Stimulated activated CD8-positive, alpha-beta memory T cell treated with anti-CD3 and anti-CD28 coated beads, Interleukin-15, amount 100 ng/mL, for 1 hour (primary cell): ENCODE results near the gene TEX264.
A peak's percentile ranks its signal among the peaks of the same experiment; 100 is the strongest.

Experiments
- DNase-seq: peaks from one replicate; pipeline ENCODE4 v3.0.0-alpha.2; 2020; ENCODE audit warnings: low read depth

The TEX264 gene

DNA sequence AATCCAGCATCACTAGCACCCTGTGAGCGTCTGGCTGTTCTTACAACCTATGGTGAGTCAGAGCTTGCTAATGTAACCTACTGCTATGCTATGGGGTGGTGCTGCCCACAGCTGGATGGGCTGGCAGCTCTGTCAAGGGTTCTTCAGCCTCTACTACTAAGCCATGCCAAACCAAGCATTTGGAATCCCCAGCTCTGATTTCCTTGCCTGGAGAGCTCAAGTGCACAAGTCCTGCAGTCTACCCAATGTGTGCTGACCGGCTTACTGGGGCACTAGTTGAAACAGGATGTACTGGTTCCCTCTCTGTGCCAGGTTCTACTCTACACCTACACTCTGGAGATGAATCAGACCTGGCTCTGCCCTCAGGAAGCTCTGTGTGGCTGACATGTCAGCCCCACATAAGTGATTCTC, 4.2 kb downstream of the TEX264 start:
- no peak for DNase-seq

DNA sequence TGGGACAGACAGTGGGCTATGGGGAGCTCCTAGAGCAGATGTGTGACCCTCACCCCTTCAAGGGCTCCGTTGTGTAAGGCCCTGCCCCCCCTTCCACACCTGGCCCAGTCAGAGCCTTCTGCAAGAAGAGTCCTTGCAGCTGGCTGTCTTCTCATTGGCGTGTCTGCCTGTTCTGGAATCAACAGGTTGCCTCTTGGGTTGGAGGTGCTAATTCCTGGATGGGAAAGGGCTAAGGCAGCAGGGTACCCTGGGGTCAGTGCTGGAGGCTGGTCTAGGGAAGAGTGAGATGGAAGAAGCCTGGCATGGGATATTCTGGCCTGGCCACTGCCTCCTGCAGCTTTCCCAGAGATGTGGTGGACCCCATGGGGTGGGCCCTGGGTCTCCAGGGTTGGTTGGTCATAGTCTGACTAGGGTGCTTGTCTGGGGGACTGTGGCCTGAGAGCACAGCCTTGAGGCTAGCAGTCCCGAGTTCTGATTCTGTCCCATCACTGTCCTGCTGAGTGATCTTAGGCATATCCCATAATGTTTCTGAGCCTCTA, 5.1 kb downstream of the TEX264 start:
- no peak for DNase-seq

- DNase-seq = no peak
Measured at GRCh38 chr3:51677358-51677757, 6.3 kb downstream of the TEX264 start.

DNA sequence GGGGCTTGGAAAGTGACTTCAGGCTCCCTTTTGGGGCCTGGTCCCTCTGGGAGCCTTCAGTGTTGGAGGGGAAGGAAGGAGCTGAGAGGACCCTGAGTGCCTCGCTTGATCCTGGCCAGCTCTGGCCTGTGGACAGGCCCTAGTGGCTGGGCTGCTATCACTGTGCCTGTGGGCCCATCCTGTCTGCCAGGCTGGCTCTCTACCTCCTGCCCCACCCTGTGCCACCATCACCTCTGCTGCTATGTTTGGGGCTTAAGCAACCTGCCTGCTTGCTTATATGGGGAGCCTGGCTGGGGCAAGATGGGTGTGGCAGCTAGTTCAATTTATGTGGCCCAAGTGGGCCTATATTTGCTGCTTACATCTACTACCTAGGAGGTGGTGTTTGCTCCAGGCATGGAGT, 7.1 kb downstream of the TEX264 start:
- no peak for DNase-seq

DNA sequence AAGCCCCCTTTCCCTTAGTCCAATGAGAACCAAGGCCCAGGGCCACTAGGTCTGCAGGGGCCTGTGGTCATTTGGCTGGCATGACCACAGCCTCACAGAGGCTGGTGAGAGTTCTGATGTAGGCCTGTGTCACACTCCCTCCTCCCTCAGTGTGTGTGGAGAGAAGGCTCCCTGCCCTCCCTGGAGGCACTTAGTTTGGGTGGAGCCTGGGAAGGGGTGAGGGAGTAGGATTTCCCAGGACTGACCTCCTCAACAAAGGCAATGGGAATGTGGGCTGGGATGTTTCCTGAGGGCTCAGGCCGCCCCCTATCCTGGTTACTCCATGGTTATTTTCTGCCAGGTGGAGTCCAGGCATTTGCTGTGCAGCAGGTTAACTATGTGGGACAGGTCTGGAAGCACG, 7.6 kb downstream of the TEX264 start:
- DNase-seq = no peak

- DNase-seq = no peak
Measured at GRCh38 chr3:51679318-51679717, 8.3 kb downstream of the TEX264 start.

GRCh38 chr3:51679777-51680176, 8.7 kb downstream of the TEX264 start:
- DNase-seq = no peak

DNA sequence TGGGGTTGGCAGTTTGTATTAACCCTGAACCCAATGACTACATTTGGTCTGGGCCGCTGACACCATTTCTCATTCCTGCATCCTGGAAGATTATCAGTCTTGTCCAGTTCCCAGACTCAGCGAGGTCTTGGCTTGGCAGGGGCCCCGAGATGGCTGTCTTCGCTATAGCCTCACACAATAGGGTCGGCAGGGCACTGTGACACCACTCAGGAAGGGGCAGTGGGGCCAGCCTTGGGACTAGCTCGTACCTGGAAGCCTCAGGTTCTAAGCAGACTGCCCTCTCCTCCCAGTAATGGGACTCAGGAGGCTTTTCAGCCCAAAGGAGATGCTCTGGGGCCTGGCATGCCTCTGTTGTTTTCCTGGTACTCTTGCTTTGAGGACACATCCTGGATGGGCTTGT, 9.1 kb downstream of the TEX264 start:
- DNase-seq = no peak

GRCh38 chr3:51680663-51681230, 9.7 kb downstream of the TEX264 start:
- DNase-seq = no peak

DNA sequence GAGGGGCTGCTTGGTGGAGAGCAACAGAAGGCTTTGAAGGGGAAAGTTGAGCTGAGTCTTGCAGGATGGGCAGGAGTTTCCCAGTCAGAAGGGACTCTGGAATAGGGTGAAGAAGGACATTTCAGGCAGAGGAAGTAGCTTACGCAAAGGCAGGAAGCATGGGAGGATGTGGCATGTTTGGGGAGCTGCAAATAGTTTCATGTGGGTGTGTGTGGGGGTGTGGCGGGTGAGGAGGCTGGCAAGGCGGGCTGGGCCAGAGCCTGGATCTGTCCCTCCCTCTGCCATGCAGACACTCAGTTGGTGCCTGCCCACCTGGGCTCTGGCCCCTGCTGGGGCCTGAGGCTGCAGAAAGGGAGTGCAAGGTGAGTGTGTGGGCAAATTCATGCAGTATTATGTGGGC, 10.4 kb downstream of the TEX264 start:
- no peak for DNase-seq

GRCh38 chr3:51682079-51682478, 11.0 kb downstream of the TEX264 start:
- DNase-seq = peak; percentile 52

DNA sequence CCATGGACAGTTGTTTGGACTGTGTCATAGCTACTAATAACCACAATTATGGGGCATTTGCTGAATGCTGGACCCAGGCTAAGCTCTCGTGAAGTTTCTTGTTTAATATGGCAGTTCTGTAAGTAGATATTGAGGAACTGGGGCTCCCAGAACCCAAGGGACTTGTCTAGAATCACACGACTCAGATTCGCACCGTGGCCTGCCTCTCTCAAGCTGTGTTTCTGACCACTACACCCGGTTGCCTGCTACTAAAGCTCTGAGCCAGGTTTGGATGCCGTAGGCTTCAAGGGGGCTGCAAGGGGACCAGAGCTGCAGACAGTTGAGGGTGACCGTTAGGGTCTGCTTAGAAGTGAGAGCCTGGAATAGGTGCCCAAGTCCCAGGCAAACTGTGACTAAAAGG, 11.5 kb downstream of the TEX264 start:
- DNase-seq = no peak

- no peak for DNase-seq
Measured at GRCh38 chr3:51683566-51683965, 12.5 kb downstream of the TEX264 start.

DNA sequence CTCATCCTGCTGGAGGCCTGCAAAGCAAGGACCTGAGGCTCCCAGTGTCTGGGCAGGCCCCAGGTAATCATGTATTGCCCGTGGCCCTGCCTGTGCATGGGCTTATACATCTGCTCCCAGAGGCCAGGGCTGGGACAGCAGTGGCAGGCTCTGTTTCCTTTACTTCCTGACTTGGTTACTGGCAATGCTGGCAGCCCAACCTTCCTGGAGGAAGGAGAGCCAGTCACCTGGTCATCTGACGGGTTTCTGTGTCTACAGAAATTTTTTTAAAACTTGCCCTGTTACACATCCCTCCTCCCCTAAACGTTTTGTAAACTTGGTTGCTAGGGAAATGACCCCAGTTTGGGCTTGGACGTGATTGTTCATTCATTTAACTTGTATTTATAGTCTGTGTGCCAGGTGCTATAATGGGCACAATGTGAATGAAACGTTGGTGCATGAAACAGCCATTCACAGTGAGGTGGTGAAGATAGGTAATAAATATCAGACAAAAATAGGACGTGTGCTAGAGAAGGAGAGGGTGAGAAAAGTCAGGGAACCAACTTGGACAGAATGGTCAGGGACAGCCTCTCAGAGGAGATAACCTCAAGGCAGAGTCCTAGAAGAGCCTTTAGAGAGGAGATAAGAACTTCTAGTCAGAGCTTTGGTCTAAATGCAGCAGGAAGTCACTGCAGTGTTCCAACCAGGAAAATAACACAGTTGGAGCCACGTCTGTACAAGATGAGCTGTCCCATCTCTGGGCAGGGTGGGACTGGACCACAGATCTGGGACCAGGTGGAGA, 14.1 kb downstream of the TEX264 start:
- DNase-seq = no peak

- DNase-seq = no peak
Measured at GRCh38 chr3:51686056-51686455, 15.0 kb downstream of the TEX264 start.

DNA sequence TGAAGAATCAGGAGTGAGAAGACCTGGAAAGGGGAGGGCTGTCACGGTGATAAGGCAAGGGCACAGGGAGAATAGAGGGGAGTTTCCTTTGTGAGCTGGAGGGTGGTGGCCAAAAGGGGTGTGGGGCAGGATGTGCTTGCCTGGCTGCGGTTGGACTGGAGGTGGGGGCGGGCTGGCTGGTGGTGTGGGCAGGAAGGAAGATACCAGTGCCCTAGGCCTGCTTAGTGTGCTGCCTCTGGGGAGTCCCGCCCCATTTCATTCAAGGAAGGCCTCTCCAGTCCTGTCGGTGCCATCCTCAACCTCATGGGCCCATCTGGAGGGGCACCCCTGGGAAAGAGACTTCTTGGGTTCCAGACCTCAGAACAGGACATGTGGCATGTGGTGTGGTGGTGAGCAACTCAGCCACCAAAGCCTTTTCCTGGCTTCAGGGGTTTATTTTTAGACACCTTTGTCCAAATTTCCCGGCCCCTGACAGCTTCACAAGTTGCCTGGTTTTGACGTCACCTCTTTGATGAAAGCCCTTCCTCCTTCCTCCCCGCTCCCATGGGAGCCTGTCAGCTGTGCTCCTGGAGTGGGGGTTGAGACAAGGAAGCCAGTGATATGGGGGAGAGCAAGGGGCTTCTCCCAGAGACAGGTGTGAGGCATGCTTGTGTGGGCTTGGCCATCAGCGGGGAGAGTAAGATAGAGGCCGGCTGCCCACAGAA, 15.6 kb downstream of the TEX264 start:
- peak; percentile 66 for DNase-seq

DNA sequence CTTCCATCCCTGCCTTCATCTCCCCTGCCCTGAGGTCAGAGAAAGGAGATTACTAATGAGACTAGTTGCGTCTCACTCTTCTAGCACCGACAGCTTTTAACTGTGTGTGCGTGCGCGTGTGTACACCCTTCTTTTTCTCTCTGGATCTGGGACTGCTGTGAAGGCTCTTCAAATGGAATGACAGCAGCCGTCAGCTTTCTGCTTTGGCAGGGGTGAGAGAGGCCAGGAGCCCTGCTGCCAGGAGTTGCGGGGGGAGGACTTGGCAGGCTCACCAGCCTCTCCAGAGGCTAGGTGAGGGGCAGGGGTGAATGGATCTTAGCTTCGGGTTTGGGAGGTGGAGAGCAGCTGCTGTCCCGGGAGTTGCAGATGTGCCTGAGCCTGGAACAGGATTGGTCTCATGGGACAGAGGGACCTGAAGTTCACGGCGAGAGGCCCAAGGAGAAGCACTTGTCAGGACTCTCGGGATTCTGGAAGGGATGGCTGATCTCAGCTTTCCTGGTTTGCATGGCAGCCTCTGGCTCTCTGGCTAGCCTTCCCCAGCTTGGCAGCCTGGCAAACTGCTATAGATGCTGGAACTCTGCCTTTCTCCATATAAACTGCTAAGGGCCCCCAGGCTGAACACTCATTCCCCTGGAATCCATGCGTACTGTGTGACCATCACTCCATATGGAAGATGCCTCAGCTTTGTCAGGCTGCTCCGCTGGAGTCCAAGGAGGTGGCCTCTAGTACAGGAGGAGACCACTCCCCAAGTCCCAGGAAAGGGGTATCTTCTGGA, 16.6 kb downstream of the TEX264 start:
- no peak for DNase-seq

DNA sequence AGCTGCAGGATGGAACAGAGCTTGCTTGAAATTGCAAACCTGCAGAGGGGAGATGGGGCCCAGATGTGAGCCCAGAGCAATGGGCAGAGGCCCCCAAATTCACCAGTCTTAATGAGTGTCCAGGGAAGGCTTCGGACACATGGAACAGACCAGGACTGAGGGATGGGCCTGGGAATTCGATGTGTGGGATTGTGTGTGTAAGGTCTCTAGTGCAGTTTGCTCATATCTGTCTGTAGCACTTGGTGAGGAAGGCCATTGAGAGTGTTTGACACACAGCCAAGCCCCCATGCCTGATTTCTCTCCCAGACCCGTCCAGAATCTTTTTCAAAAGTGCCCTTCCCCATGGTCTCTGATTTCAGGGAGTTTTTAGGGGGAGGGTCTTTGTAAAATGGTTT, 17.2 kb downstream of the TEX264 start:
- no peak for DNase-seq

GRCh38 chr3:51691021-51691420, 20.0 kb downstream of the TEX264 start:
- no peak for DNase-seq

GRCh38 chr3:51691949-51692348, 20.9 kb downstream of the TEX264 start:
- DNase-seq = no peak

DNA sequence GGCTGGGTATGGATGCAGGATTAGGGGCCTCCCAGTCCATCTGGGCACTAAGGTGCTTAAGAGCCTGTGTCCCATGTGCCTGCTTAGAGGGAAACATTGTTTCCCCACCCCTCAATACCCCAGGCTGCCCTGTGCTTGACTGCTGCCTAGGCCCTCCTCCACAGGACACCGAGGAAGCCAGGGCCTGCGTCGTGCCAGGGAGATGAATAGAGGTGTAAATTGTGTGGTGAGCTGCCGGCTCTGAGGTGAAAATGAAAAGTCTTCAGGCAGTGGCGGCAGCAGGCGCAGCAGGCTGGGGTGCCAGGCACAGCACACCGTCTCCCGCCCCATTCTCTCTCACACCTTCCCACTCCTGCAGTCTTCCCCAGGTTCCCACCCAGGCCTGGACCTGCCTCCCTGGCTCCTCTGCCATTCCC, 21.9 kb downstream of the TEX264 start:
- DNase-seq = no peak

DNA sequence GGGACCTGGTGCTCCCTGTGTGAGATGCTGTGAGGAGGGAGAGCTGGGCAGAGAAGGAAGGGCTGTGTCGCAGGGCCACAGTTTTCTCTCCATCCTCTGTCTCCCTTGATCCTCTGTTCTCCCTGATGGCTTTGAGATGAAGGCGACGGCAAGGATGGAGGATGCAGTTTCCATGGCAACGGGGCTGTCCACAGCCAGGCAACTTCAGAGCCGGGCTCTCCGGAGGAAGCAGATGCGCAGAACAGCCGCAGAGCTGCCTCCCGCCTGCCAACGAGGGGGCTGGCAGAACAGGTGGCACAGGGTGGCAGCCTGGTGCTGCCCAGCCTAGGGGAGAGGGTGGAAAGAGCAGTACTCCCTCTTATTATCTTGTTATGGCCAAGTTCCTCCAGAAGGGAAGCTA, 25.9 kb downstream of the TEX264 start:
- no peak for DNase-seq
